PC-9 (cell line): Measurements from ENCODE around the gene NUP214. TPM values are rescaled to one million over a fixed set of nuclear protein-coding genes. Genes with fewer than 3 reads are reported as not detected.

ENCODE experiments used
- BruUV-seq: library from RNA; stranded (reverse); fragments of 400-500 nt; replicated peaks from 2 replicates; lab custom pipeline; 2021; lab: Mats Ljungman, UMichigan
- CTCF ChIA-PET: fragments of 300-600 bp; sonication (Branson Sonifier 250); formaldehyde crosslinking; loops from one replicate; lab custom pipeline; 2022; ENCODE audit warnings: antibody characterized with exemption; lab: Charles Lee
- POLR2A ChIA-PET: fragments of 300-600 bp; sonication (Branson Sonifier 250); formaldehyde crosslinking; loops from one replicate; lab custom pipeline; 2022; ENCODE audit warnings: antibody characterized with exemption; ENCODE audit not compliant: unreplicated experiment; lab: Charles Lee
- DNase-seq, 2 experiments: peaks; one replicate each; pipeline versions ENCODE4 v3.0.0 to v3.0.0-alpha.2; 2015 to 2022; ENCODE audit warnings: mixed read lengths in 1 of 2
- H2AFZ ChIP-seq: fragments of 200-600 bp; sonication (generic); 2 replicates; pipeline ENCODE4 v1.8.1; 2017; ENCODE audit warnings: antibody characterized with exemption
- H3F3A ChIP-seq: fragments of 200-600 bp; sonication (generic); 2 replicates; pipeline ENCODE4 v1.8.1; 2017; ENCODE audit warnings: antibody characterized with exemption, mild to moderate bottlenecking, low read depth; ENCODE audit not compliant: insufficient read depth
- H3K27ac ChIP-seq: fragments of 200-600 bp; sonication (generic); 2 replicates; pipeline ENCODE4 v1.6.1; 2016; ENCODE audit warnings: mixed run types
- H3K27me3 ChIP-seq: fragments of 200-600 bp; sonication (generic); 2 replicates; pipeline ENCODE4 v1.6.1; 2016; ENCODE audit warnings: low read depth, mixed run types; ENCODE audit not compliant: insufficient read depth
- H3K36me3 ChIP-seq: fragments of 200-600 bp; sonication (generic); 2 replicates; pipeline ENCODE4 v1.6.1; 2016; ENCODE audit warnings: low read depth, mixed run types
- H3K4me1 ChIP-seq: fragments of 200-600 bp; sonication (generic); replicated peaks from 2 replicates; pipeline ENCODE4 v1.6.1; 2016; ENCODE audit warnings: mixed run types; ENCODE audit not compliant: insufficient read depth
- H3K4me2 ChIP-seq: fragments of 200-600 bp; sonication (generic); 2 replicates; pipeline ENCODE4 v1.6.1; 2017; ENCODE audit warnings: mixed run types
- H3K4me3 ChIP-seq: fragments of 200-600 bp; sonication (generic); 2 replicates; pipeline ENCODE4 v1.6.1; 2016; ENCODE audit warnings: mixed run types
- H3K79me2 ChIP-seq: fragments of 200-600 bp; sonication (generic); 2 replicates; pipeline ENCODE4 v1.6.1; 2017; ENCODE audit warnings: low read depth, mixed run types
- H3K9me2 ChIP-seq: fragments of 200-600 bp; sonication (generic); 2 replicates; pipeline ENCODE4 v1.8.1; 2017; ENCODE audit warnings: mild to moderate bottlenecking; ENCODE audit not compliant: insufficient read depth
- H3K9me3 ChIP-seq: fragments of 200-600 bp; sonication (generic); 2 replicates; pipeline ENCODE4 v1.8.1; 2016; ENCODE audit warnings: low read depth; ENCODE audit not compliant: insufficient read depth
- H4K20me1 ChIP-seq: fragments of 200-600 bp; sonication (generic); 2 replicates; pipeline ENCODE4 v1.8.1; 2017; ENCODE audit not compliant: insufficient read depth
- CTCF ChIP-seq: fragments of 200-600 bp; sonication (generic); conservative IDR thresholded peaks from 2 replicates; pipeline ENCODE4 v1.6.1; 2017; ENCODE audit warnings: mixed run types, antibody characterized with exemption, mild to moderate bottlenecking, moderate library complexity
- EZH2 ChIP-seq: fragments of 200-600 bp; sonication (generic); IDR thresholded peaks from 2 replicates; pipeline ENCODE4 v1.8.0; 2017; ENCODE audit warnings: antibody characterized with exemption, low read depth
- intact Hi-C: fragments of 100-400 bp; cut with micrococcal nuclease; formaldehyde crosslinking; loops from one replicate; pipeline ENCODE4 v1.10.0; 2022; ENCODE audit not compliant: unreplicated experiment
- total RNA-seq: library from RNA; stranded (reverse); gene quantifications from 2 replicates; pipeline ENCODE4 v1.2.3, GENCODE V29; 2021

NUP214 gene
- total RNA-seq, 1 experiment from 2014 or later = 59.0 TPM

- Histone ChIP-seq H3K79me2 (no peaks in the 10 kb centered on the region), H3K27ac (no peak overlapping the region), H3K27me3 (no peaks in the 10 kb centered on the region), H3K4me2 (no peak overlapping the region), H3K9me2 (no peaks in the 10 kb centered on the region), H3F3A (0 out of 2 replicates have a peak, but pooled peaks cover 7% of the 10 kb centered on the region), H3K4me3 (no peak overlapping the region), H3K4me1 (no peaks in the 10 kb centered on the region; the same call in 1 of the 2 replicates), H3K36me3 (no peaks in the 10 kb centered on the region), H4K20me1 (no peaks in the 10 kb centered on the region), H2AFZ (no peak overlapping the region), H3K9me3 (no peaks in the 10 kb centered on the region)
- CTCF ChIA-PET = interaction anchor here (0.6 to 0.7 kb wide), 4 partner anchors 15 to 183 kb away, joined by 3 to 6 read pairs (median 4); partner anchors contain the start of gene AIF1L
- no peak for TF ChIP-seq CTCF
- no peak for TF ChIP-seq EZH2
- no TSS peak for BruUV-seq
- no peak for DNase-seq
- POLR2A ChIA-PET = interaction anchor here (0.5 to 0.7 kb wide), 2 partner anchors 14 to 1552 kb away, joined by 3 to 22 read pairs; partner anchors contain the start of gene NUP214
- intact Hi-C loops = no loop called here
Measured at GRCh38 chr9:131111186-131111853, 14.1 kb upstream of the NUP214 start.

GRCh38 chr9:131111854-131112311 is 13.5 kb upstream of the NUP214 start:
- Histone ChIP-seq H3K27ac (no peak overlapping the region), H3K79me2 (no peaks in the 10 kb centered on the region), H3K36me3 (no peaks in the 10 kb centered on the region), H3K4me1 (no peaks in the 10 kb centered on the region; the same call in 1 of the 2 replicates), H3K27me3 (no peaks in the 10 kb centered on the region), H3K9me2 (no peaks in the 10 kb centered on the region), H3K4me2 (no peak overlapping the region), H3K4me3 (no peak overlapping the region), H3F3A (0 out of 2 replicates have a peak, but pooled peaks cover 7% of the 10 kb centered on the region), H4K20me1 (no peaks in the 10 kb centered on the region), H3K9me3 (no peaks in the 10 kb centered on the region), H2AFZ (no peak overlapping the region)
- ChIA-PET POLR2A (no interaction called here), CTCF (no interaction called here)
- no peak for TF ChIP-seq CTCF
- no peak for TF ChIP-seq EZH2
- DNase-seq = no peak
- intact Hi-C loops = no loop called here
- no TSS peak for BruUV-seq

- Histone ChIP-seq H2AFZ (no peak overlapping the region), H3K27ac (no peak overlapping the region), H3K36me3 (no peaks in the 10 kb centered on the region), H3K4me1 (no peaks in the 10 kb centered on the region; the same call in 1 of the 2 replicates), H3K27me3 (no peaks in the 10 kb centered on the region), H4K20me1 (no peaks in the 10 kb centered on the region), H3K79me2 (no peaks in the 10 kb centered on the region), H3K4me3 (no peak overlapping the region), H3F3A (0 out of 2 replicates have a peak, but pooled peaks cover 7% of the 10 kb centered on the region), H3K9me2 (no peaks in the 10 kb centered on the region), H3K4me2 (no peak overlapping the region), H3K9me3 (no peaks in the 10 kb centered on the region)
- TF ChIP-seq EZH2 = no peak
- TF ChIP-seq CTCF = no peak
- intact Hi-C loops = no loop called here
- DNase-seq = peak in 1 of 2 experiments; percentile 25
- BruUV-seq = no TSS peak
- ChIA-PET CTCF (no interaction called here), POLR2A (interaction anchor here (0.5 kb wide), 1 partner anchor 10 kb away, joined by 4 read pairs; no protein-coding TSS in a partner anchor)
Measured at GRCh38 chr9:131112374-131113154, 12.8 kb upstream of the NUP214 start.
